SK-N-MC (cell line): ENCODE results near the gene RFX3.

ENCODE experiments used
- EZH2 ChIP-seq: fragments of 200-600 bp; sonication (generic); IDR thresholded peaks from one replicate; pipeline ENCODE4 v1.6.1; 2017; ENCODE audit warnings: antibody characterized with exemption
- FOXP2 ChIP-seq: optimal IDR thresholded peaks from 2 replicates; pipeline ENCODE3; 2011; ENCODE audit warnings: mild to moderate bottlenecking, moderate library complexity; ENCODE audit not compliant: insufficient read depth; ENCODE audit errors: extremely low read length, control extremely low read depth
- POLR2AphosphoS5 ChIP-seq: IDR thresholded peaks from 2 replicates; pipeline ENCODE4 v1.6.1; 2012; ENCODE audit warnings: mild to moderate bottlenecking, low read depth, low read length, borderline replicate concordance

GRCh38 chr9:3509926-3510325, 15.9 kb downstream of the RFX3 start:
- TF ChIP-seq POLR2AphosphoS5 (no peak), EZH2 (no peak), FOXP2 (no peak)
